Left ventricle myocardium inferior (tissue), 1 donor: ENCODE results near the gene KCNK3. TPM values are rescaled to one million over a fixed set of nuclear protein-coding genes. Genes with fewer than 3 reads are reported as not detected.
"Not testable (repeated sequence)": the region's sequence is repeated elsewhere in the genome, so short reads cannot be mapped to it uniquely, and the experiment has no call there.

Experiments
- DNase-seq: peaks from one replicate; pipeline ENCODE4 v3.0.0-alpha.2; 2020
- H3K27ac ChIP-seq: fragments of 200-600 bp; replicated peaks from 2 replicates; pipeline ENCODE4 v1.8.0; 2021
- H3K27me3 ChIP-seq: fragments of 200-600 bp; 2 replicates; pipeline ENCODE4 v1.8.0; 2021; ENCODE audit warnings: low read depth
- H3K36me3 ChIP-seq: fragments of 200-600 bp; 2 replicates; pipeline ENCODE4 v1.8.0; 2021
- H3K4me1 ChIP-seq: fragments of 200-600 bp; 2 replicates; pipeline ENCODE4 v1.8.0; 2021
- H3K4me3 ChIP-seq: fragments of 200-600 bp; 2 replicates; pipeline ENCODE4 v1.8.0; 2021; ENCODE audit warnings: mild to moderate bottlenecking, moderate library complexity
- H3K9me3 ChIP-seq: fragments of 200-600 bp; replicated peaks from 2 replicates; pipeline ENCODE4 v1.8.0; 2021
- CTCF ChIP-seq: fragments of 200-600 bp; IDR thresholded peaks from 2 replicates; pipeline ENCODE4 v1.8.0; 2021; ENCODE audit warnings: antibody characterized with exemption, mild to moderate bottlenecking, borderline replicate concordance
- intact Hi-C: fragments of 100-400 bp; cut with micrococcal nuclease; formaldehyde crosslinking; loops from one replicate; pipeline ENCODE4 v1.11.0; 2022
- total RNA-seq: library from RNA; stranded (reverse); fragmentation: NEBNext Ultra II Directional; extraction: Animal tissue kit (Norgen Biotek cat#: 25700); gene quantifications from one replicate; pipeline ENCODE4 v1.2.1, GENCODE V29; 2021
- donor health status: DM: no; HTN: yes; CAD: no; lungs with severe emphysema.

Gene KCNK3
- total RNA-seq, 1 donor from 2014 or later, result 3.2 TPM

GRCh38 chr2:26746934-26747333, 54.4 kb downstream of the KCNK3 start:
- no peaks in the 10 kb centered on the region for H3K27me3 ChIP-seq
- intact Hi-C loops, result loop anchor here (2.0 kb wide), 1 partner anchor 142 kb away; no protein-coding TSS in a partner anchor
- TF ChIP-seq CTCF, result no peak

GRCh38 chr2:26749787-26750420, 57.4 kb downstream of the KCNK3 start:
- H3K4me1 ChIP-seq, H3K27me3 ChIP-seq, H3K27ac ChIP-seq, H3K4me3 ChIP-seq, H3K9me3 ChIP-seq, intact Hi-C loops, DNase-seq, H3K36me3 ChIP-seq: not testable (repeated sequence)

More at GRCh38 chr2:26746934-26747333, 54.4 kb downstream of the KCNK3 start:
- Histone ChIP-seq H3K36me3 (no peaks in the 10 kb centered on the region), H3K27ac (no peak overlapping the region), H3K9me3 (no peaks in the 10 kb centered on the region), H3K4me1 (no peaks in the 10 kb centered on the region), H3K4me3 (no peak overlapping the region)
- no peak for DNase-seq

GRCh38 chr2:26750467-26750866, 57.9 kb downstream of the KCNK3 start:
- H3K27ac ChIP-seq, H3K36me3 ChIP-seq, intact Hi-C loops, H3K9me3 ChIP-seq, H3K27me3 ChIP-seq, DNase-seq, H3K4me1 ChIP-seq, H3K4me3 ChIP-seq: not testable (repeated sequence)

- intact Hi-C loops, result no loop called here
Observed at GRCh38 chr2:26752656-26753055, 60.1 kb downstream of the KCNK3 start.

GRCh38 chr2:26754539-26754938, 62.0 kb downstream of the KCNK3 start:
- no peaks in the 10 kb centered on the region for H3K9me3 ChIP-seq
- no peak overlapping the region for H3K27ac ChIP-seq
- H3K4me1 ChIP-seq, result peaks cover 15% of the 10 kb centered on the region
- DNase-seq, result no peak
- no peaks in the 10 kb centered on the region for H3K36me3 ChIP-seq
- H3K4me3 ChIP-seq, result no peak overlapping the region
- H3K27me3 ChIP-seq, result no peaks in the 10 kb centered on the region
- no peak for TF ChIP-seq CTCF
- intact Hi-C loops, result no loop called here

More at GRCh38 chr2:26752656-26753055, 60.1 kb downstream of the KCNK3 start:
- TF ChIP-seq CTCF, result no peak
- H3K4me1 ChIP-seq, result peaks cover 4% of the 10 kb centered on the region
- no peaks in the 10 kb centered on the region for H3K36me3 ChIP-seq
- DNase-seq, result no peak
- H3K4me3 ChIP-seq, result no peak overlapping the region
- no peaks in the 10 kb centered on the region for H3K27me3 ChIP-seq
- H3K27ac ChIP-seq, result no peak overlapping the region
- no peaks in the 10 kb centered on the region for H3K9me3 ChIP-seq

- H3K9me3 ChIP-seq, result no peaks in the 10 kb centered on the region
- no peaks in the 10 kb centered on the region for H3K36me3 ChIP-seq
- H3K4me3 ChIP-seq, result no peak overlapping the region
- DNase-seq, result no peak
- no peak overlapping the region for H3K27ac ChIP-seq
- H3K4me1 ChIP-seq, result peaks cover 15% of the 10 kb centered on the region
- no peaks in the 10 kb centered on the region for H3K27me3 ChIP-seq
- intact Hi-C loops, result no loop called here
- no peak for TF ChIP-seq CTCF
Observed at GRCh38 chr2:26754972-26755670, 62.6 kb downstream of the KCNK3 start.
